ENCODE results near the gene GALNT14. TPM values are rescaled to one million over a fixed set of nuclear protein-coding genes. Genes with fewer than 3 reads are reported as not detected.

Gene GALNT14
- total and polyA plus RNA-seq, 10 donors: 2.7 to 18.5 (median 4.5) TPM

DNA sequence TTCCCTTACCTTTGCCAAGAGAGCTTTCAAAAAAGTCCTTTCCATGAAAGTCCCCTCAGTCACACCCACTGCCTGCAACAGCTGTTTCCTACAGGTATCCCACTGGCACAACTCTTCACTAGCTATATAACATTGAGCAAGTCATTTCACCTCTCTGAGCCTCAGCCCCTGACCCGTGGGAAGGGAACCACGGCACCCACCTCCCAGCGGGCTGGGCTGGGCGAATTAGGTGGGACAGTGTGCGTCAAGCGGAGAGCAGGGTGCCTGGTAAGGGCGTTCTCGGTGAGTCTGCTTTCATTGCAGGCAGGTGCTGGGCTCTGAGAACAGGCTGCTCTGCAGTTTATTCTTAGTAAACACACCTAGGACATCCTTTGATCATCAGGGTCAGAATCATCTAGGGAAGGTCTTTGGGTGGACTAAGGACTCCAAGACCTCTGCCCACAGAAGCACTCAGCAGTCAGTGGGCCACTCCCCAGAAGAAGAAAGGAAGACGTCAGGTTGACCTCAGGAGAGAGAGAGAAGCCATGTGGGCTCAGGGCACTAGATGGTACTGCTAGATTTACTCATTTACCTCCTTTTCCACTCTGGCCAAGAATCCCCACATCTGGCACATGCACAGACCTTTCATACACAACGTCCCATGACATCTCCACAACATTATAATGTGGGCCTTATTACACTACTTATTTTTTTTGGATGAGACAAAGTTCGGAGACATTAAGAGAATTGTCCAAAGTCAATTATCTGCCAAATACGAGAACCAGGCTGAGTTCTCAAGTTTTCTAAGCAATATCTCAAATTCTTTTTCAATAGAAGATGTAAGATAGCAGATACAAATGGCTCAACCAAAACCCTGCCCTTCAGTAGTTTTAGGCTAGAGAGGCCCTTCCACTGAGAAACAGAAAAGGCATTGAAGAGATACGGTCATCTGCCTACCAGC lies 79.9 kb downstream of the GALNT14 start:
- H3K27ac ChIP-seq: no peak overlapping the region
- H3K36me3 ChIP-seq: no peaks in the 10 kb centered on the region
- intact Hi-C loops (cut with DNase I; ENCODE audit: low total_unique reads): no loop called here
- no peaks in the 10 kb centered on the region for H3K27me3 ChIP-seq (replicated peaks in 1 of 7)
- H3K4me3 ChIP-seq: no peak overlapping the region
- TF ChIP-seq POLR2AphosphoS5 (IDR thresholded peaks at IDR 0.05) (no peak), CTCF (IDR thresholded peaks at IDR 0.05 in 8 of 11, conservative IDR thresholded peaks at IDR 0.05 in 3 of 11) (no peak), POLR2A (IDR thresholded peaks at IDR 0.05) (no peak)
- H3K9me3 ChIP-seq: peaks cover 0 to 6% (median 0%) of the 10 kb centered on the region in 8 donors
- no peak for DNase-seq
- WGBS, 5 donors: 79 to 91% (median 87%) methylated on average over 5 to 13 of the region's 13 CpGs
- H3K4me1 ChIP-seq: no peaks in the 10 kb centered on the region

GRCh38 chr2:31057691-31058090 lies 80.5 kb downstream of the GALNT14 start:
- Histone ChIP-seq H3K9me3 (peaks cover 0 to 6% (median 0%) of the 10 kb centered on the region in 8 donors), H3K4me3 (no peak overlapping the region), H3K27me3 (replicated peaks in 1 of 7) (no peaks in the 10 kb centered on the region), H3K4me1 (no peaks in the 10 kb centered on the region), H3K36me3 (no peaks in the 10 kb centered on the region), H3K27ac (no peak overlapping the region)
- intact Hi-C loops (cut with DNase I; ENCODE audit: low total_unique reads): no loop called here
- 57 to 89% (median 77%) methylated on average over 3 of the region's 3 CpGs for WGBS, 5 donors
- TF ChIP-seq POLR2AphosphoS5 (IDR thresholded peaks at IDR 0.05): no peak
- TF ChIP-seq POLR2A (IDR thresholded peaks at IDR 0.05): no peak
- no peak for TF ChIP-seq CTCF (IDR thresholded peaks at IDR 0.05 in 8 of 11, conservative IDR thresholded peaks at IDR 0.05 in 3 of 11)
- no peak for DNase-seq

DNA sequence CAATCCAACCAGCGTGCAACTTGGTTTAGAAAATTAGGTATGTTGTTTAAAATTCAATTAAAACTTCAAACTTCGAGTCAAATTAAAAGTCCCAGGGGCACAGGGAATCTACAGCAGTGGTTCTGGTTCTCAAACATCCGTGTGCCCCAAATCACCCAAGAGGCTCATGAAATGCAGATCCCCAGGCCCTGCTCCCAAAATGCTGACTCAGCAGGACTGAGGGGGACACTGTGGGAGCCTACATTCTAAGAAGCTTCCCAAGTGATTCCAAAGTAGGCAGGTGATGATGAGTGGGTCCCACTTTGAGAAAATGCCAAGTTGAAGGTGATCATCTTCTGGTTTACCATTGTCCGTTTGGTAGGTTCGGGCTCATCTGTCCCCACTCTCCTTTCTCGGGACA lies 82.3 kb downstream of the GALNT14 start:
- peaks cover 0 to 16% (median 4%) of the 10 kb centered on the region in 6 donors for H3K4me1 ChIP-seq
- intact Hi-C loops (cut with DNase I; ENCODE audit: low total_unique reads): no loop called here
- H3K27me3 ChIP-seq (replicated peaks in 1 of 7): no peaks in the 10 kb centered on the region
- WGBS, 5 donors: 90 to 95% (median 94%) methylated on average over 6 of the region's 6 CpGs
- TF ChIP-seq POLR2A (IDR thresholded peaks at IDR 0.05) (no peak), POLR2AphosphoS5 (IDR thresholded peaks at IDR 0.05) (no peak), CTCF (IDR thresholded peaks at IDR 0.05 in 8 of 11, conservative IDR thresholded peaks at IDR 0.05 in 3 of 11) (no peak)
- DNase-seq: no peak
- no peak overlapping the region for H3K4me3 ChIP-seq
- H3K36me3 ChIP-seq: no peaks in the 10 kb centered on the region
- H3K27ac ChIP-seq: peak overlapping the region in 2 of 8 donors; percentile 0 to 50
- H3K9me3 ChIP-seq: no peaks in the 10 kb centered on the region

DNA sequence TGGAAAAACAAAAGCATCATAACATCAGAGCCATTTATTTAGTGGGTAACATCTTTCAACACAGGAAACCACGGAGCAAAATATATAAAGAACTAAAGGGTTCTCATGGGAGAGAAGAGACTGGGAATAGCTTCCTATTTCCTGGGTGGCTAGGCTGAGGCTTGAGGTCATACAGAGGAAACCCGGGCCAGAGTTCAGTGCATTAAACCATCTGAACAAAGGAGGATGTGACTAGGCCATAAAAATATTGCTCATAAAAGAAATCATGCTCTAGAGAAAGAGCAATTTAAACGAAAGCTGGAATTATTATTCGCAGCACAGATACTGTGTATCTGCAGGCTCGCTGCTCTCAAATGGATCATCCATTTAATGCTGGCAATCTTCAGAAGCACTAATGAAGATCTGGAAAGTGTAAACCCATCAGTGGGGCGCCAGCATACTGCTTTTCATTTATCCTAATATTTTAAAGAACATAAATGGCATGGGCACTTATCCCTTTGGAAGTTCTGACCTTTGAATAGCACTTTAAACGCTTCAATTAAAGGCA lies 83.3 kb downstream of the GALNT14 start:
- Histone ChIP-seq H3K36me3 (no peaks in the 10 kb centered on the region), H3K27me3 (replicated peaks in 1 of 7) (no peaks in the 10 kb centered on the region), H3K9me3 (no peaks in the 10 kb centered on the region), H3K27ac (peak overlapping the region in 5 of 8 donors; percentile 0 to 50 (median 36)), H3K4me3 (no peak overlapping the region), H3K4me1 (peaks cover 0 to 18% (median 4%) of the 10 kb centered on the region in 6 donors)
- intact Hi-C loops (cut with DNase I; ENCODE audit: low total_unique reads): no loop called here
- WGBS, 5 donors: 57 to 74% (median 62%) methylated on average over 7 of the region's 7 CpGs
- no peak for TF ChIP-seq POLR2AphosphoS5 (IDR thresholded peaks at IDR 0.05)
- no peak for TF ChIP-seq CTCF (IDR thresholded peaks at IDR 0.05 in 8 of 11, conservative IDR thresholded peaks at IDR 0.05 in 3 of 11)
- TF ChIP-seq POLR2A (IDR thresholded peaks at IDR 0.05): no peak
- no peak for DNase-seq
